Occipital lobe (tissue), 2 donors: ENCODE measurements around the gene FAXDC2. TPM values are rescaled to one million over a fixed set of nuclear protein-coding genes. Genes with fewer than 3 reads are reported as not detected.

Experiments used
- DNase-seq: peaks from one replicate; lab custom pipeline; 2025; lab: John Stamatoyannopoulos, UW
- total RNA-seq: library from RNA; depleted of rRNA; stranded (reverse); fragments of >200 nt; gene quantifications from one replicate; pipeline ENCODE4 v1.2.3, GENCODE V29; 2014

FAXDC2 gene
- total RNA-seq, 1 donor from 2014 or later = 7.2 TPM

DNA sequence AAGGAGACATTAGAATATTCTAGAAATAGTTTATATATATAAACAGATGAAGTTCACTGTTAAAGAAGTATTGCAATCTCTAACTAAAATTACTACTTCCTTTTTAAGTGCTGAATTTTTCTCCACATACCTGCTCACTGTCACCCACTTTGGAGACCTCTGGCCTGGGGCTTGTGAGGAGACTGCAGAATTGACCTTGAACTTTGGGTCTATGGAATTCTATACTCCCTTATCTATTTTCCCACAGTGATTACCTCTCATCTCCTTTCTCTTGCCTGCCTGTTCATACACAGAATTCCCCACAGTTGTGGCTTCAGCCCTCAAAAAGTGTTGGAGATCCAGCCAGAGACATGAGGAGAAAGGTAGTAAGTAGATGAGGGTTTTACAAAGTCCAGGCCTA lies 49.8 kb downstream of the FAXDC2 start:
- DNase-seq = no peak

DNA sequence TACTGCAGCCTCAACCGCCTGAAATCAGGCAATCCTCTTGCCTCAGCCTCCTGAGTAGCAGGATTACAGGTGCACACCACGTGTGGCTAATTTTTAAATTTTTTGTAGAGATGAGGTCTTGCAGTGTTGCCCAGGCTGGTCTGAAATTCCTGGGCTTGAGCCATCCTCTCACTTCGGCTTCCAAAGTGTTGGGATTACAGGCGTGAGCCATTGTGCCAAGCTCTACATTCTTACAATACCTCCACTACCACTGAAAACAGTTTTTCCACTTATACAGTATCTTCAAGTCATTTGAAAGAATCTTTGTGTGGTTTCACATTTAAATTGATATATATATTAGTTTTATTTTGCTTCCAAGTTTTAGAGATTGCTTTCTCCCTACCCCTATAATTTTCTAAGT lies 52.6 kb downstream of the FAXDC2 start:
- no peak for DNase-seq

- DNase-seq = no peak
Observed at GRCh38 chr5:154795235-154795596, 55.2 kb downstream of the FAXDC2 start.

GRCh38 chr5:154794525-154795234 lies 55.7 kb downstream of the FAXDC2 start:
- DNase-seq = no peak

GRCh38 chr5:154793599-154794524 lies 56.5 kb downstream of the FAXDC2 start:
- DNase-seq = no peak

DNA sequence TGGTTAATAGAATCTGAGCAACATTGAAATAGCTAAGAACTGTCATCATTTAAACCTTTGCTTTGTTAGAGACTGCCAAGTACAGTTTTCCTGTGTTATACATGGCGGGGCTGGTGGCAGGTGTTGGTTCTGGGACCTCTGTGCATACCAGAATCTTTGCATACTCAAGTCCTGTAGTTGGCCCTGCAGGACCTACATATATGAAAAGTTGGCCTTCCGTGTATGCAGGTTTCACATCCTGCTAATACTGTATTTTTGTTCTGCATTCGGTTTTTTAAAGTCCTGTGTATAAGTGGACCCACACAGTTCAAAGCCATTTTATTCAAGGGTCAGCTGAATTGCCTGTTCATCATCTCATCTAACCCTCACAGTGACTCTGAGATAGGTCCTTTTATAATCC lies 58.9 kb downstream of the FAXDC2 start:
- DNase-seq = no peak

GRCh38 chr5:154788212-154788611 lies 62.2 kb downstream of the FAXDC2 start:
- no peak for DNase-seq

GRCh38 chr5:154786414-154786813 lies 64.0 kb downstream of the FAXDC2 start:
- DNase-seq = no peak

DNA sequence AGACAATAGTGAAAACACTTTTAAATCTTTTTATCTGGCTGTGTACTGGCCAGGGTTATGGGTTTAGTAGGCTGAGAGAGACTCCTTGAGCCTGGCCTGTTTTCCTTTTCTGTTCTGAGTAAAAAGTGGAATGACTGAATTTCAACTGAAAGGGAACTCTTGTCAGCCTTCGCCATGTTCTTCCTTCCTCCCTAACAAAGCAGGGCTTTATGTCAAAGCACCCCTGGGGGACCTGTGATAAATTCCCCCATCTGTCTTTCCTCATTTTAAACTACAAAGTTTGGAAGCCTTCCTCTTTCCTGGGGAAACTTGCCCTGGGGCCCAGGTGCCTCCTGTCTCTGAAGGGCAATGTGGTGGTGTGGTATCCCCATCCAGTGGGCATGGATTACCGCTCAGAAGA lies 65.5 kb downstream of the FAXDC2 start:
- DNase-seq = no peak

DNA sequence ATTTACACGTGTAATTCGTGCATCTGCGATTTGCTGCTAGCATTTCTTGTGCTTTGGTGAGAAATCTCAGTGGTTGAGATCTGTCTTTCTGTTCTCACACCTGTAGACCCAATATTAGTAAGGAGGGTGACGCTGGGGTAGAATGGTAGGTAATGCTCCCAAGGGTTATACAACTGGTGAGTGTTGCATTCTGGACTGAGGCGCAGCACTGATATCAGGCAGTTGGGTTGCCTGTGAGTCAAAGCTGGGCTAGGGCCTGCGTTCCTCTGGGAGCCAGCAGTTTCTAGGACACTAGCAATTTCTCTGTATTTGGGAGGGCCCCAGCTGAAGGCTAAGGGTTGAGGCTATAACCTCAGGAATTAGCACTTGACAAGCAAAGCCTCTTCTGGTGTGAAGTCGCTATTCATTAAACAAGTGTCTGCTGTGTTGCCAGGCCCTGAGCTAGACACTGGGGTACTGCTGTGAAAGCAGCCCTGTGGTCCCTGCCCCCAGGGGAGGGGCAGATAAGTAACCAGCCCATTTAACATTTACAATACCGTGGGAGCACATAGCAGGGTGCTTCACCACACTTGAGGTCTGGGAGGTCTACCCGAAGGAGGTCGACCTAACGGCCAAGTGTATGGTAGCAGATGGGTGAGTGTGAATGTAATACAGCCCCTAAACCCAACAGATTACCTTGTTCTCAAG lies 66.5 kb downstream of the FAXDC2 start:
- DNase-seq = no peak

- no peak for DNase-seq
Observed at GRCh38 chr5:154782812-154783592, 67.4 kb downstream of the FAXDC2 start.

DNA sequence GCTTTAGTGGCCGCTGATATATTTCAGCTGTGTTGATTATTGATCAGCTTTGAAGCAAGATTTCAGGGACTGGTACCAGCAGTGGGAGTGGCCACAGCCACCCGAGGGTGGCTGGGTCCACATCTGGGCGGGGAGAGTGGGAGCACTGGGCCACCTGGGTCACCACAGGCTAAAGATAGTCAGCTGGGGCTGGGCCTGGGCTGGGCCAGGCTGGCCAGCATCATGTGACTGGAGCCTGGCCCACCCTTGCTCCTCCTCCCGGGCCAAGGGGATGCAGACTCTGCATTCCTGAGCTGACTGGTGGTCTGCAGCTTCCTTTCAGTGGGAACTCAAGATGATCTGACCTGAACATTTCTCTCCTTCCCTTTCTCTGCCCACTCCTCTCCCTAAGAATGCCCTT lies 68.1 kb downstream of the FAXDC2 start:
- no peak for DNase-seq

GRCh38 chr5:154780128-154780527 lies 70.3 kb downstream of the FAXDC2 start:
- no peak for DNase-seq

DNA sequence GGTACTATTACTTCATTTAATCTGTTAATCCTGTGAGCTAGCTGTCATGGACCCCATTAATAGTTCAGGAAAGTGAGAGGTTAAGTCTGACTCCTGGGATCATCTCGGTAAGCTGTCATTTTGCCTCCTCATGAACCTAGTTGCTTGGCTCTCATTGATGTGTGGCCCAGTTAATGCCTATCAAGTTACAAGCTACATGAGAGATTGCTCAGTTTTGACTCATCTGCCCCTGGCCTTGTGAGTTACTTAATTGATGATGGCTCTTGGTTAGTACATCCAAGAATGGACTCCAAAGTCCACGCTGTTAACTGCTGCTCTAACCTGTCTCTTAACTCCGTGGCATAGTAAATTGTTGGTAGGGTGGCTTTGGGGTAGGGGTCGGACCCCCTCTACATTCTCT lies 71.3 kb downstream of the FAXDC2 start:
- no peak for DNase-seq

DNA sequence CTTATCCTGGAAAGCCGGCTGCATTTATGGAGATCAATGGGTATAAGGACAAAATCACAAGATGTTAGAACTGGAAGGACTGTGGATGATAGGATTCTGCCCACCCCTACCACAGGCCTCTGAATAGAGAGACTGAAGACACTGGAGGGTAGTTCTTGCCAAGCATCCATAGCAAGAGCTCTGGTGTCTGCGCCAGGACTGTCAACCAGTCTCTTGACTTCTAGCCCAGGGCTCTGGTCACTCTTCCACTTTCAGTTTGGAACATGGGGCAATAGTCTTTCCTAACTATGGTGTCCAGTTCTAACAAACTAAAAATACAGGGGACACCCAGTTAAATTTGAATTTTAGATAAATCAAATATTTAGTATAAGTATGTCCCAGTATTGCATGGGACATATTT lies 71.9 kb downstream of the FAXDC2 start:
- no peak for DNase-seq

GRCh38 chr5:154776167-154776566 lies 74.2 kb downstream of the FAXDC2 start:
- no peak for DNase-seq

DNA sequence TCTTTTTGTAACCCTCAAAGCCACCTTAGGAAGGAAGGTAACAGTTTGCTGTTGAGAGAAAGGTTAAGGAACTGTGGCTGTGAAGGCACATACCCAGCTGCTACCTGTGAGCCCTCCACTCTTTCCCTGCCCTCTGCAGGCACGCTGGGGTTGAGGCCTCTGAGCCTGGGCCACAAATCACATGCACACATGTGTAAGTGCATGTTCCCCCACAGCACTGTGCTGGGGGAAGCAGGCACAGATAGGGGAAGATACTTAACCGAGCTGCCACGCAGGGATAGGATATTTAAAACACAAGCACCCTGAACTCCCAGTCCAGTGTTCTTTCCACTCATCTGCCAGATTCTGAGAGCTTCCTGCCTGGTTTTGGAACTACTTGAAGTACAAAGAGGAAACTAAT lies 77.1 kb downstream of the FAXDC2 start:
- DNase-seq = no peak

DNA sequence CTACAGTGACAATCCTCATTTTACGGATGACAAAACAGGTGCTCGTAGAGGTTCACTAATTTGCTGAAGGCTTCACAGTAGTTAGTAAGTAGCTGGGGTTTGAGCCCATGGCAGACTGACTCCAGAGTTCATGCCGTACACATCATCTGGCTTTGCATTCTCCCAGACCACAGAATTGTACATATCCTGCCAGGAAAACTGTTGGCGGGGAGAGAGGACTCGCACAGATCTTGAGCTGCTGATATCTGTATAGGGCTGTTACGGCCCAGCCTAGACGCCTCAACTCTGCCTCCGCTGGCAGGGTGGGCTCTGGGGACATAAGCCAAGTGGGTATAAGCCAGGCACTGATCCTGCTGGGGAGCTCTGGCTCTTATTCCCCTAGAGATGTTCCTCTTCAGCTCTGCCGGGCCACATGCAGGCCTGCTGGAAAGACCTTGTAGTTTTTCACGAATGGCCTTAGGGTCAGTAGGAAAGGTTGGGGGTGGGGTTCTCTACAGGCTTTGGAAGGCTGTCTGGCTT lies 79.0 kb downstream of the FAXDC2 start:
- DNase-seq = no peak

GRCh38 chr5:154770111-154770510 lies 80.3 kb downstream of the FAXDC2 start:
- DNase-seq = no peak
